A673 (cell line): ENCODE data around the gene TMEM129. TPM values are rescaled to one million over a fixed set of nuclear protein-coding genes. Genes with fewer than 3 reads are reported as not detected.

Experiments used
- BruUV-seq: library from RNA; stranded (reverse); fragments of 400-500 nt; replicated peaks from 2 replicates; lab custom pipeline; 2021; lab: Mats Ljungman, UMichigan
- CTCF ChIA-PET: fragments of 300-600 bp; sonication (Branson Sonifier 250); formaldehyde crosslinking; loops from one replicate; lab custom pipeline; 2022; ENCODE audit warnings: antibody characterized with exemption; lab: Charles Lee
- POLR2A ChIA-PET: fragments of 300-600 bp; sonication (Branson Sonifier 250); formaldehyde crosslinking; loops from one replicate; lab custom pipeline; 2022; ENCODE audit warnings: antibody characterized with exemption; ENCODE audit not compliant: low non-redundant PET; lab: Charles Lee
- DNase-seq: peaks from one replicate; pipeline ENCODE4 v3.0.0-alpha.2; 2015; ENCODE audit warnings: low spot score
- H3K27ac ChIP-seq: fragments of 200-600 bp; sonication (generic); 2 replicates; pipeline ENCODE4 v1.5.1; 2016; ENCODE audit warnings: mixed run types, low read depth, mild to moderate bottlenecking, mixed read lengths, antibody characterized with exemption, low read length; ENCODE audit not compliant: poor library complexity, severe bottlenecking
- H3K27me3 ChIP-seq: fragments of 200-600 bp; sonication (generic); replicated peaks from 2 replicates; pipeline ENCODE4 v1.6.1; 2017; ENCODE audit warnings: mixed run types, low read depth, mild to moderate bottlenecking, mixed read lengths, antibody characterized with exemption, low read length; ENCODE audit not compliant: insufficient read depth, poor library complexity
- H3K36me3 ChIP-seq: fragments of 200-600 bp; sonication (generic); 2 replicates; pipeline ENCODE4 v1.6.1; 2016; ENCODE audit warnings: mixed run types, mild to moderate bottlenecking, mixed read lengths, antibody characterized with exemption, low read length; ENCODE audit not compliant: insufficient read depth, poor library complexity, severe bottlenecking
- H3K4me1 ChIP-seq: fragments of 200-600 bp; sonication (generic); 2 replicates; pipeline ENCODE4 v1.6.1; 2017; ENCODE audit warnings: mixed run types, mild to moderate bottlenecking, mixed read lengths, antibody characterized with exemption, low read length; ENCODE audit not compliant: insufficient read depth, poor library complexity, severe bottlenecking
- H3K4me3 ChIP-seq: fragments of 200-600 bp; sonication (generic); 2 replicates; pipeline ENCODE4 v1.5.1; 2016; ENCODE audit warnings: low read depth, mixed run types, mild to moderate bottlenecking, mixed read lengths, low read length; ENCODE audit not compliant: poor library complexity, severe bottlenecking
- H3K9me3 ChIP-seq: fragments of 200-600 bp; sonication (generic); 2 replicates; pipeline ENCODE4 v1.6.1; 2016; ENCODE audit warnings: mixed run types, low read depth, mild to moderate bottlenecking, mixed read lengths, antibody characterized with exemption, low read length; ENCODE audit not compliant: poor library complexity, severe bottlenecking
- CTCF ChIP-seq: fragments of 300-800, 200-600 bp; sonication (generic); conservative IDR thresholded peaks from 2 replicates; pipeline ENCODE4 v1.5.1; 2017; ENCODE audit warnings: low read depth, mild to moderate bottlenecking, antibody characterized with exemption, low read length, moderate library complexity, mixed read lengths
- EZH2 ChIP-seq: fragments of 200-600 bp; sonication (generic); IDR thresholded peaks from 2 replicates; pipeline ENCODE4 v1.6.1; 2017; ENCODE audit warnings: borderline replicate concordance, low read depth, mild to moderate bottlenecking, mixed read lengths, antibody characterized with exemption, low read length; ENCODE audit not compliant: poor library complexity, severe bottlenecking
- intact Hi-C: fragments of 100-400 bp; cut with micrococcal nuclease; formaldehyde crosslinking; loops from one replicate; pipeline ENCODE4 v1.10.0; 2022; ENCODE audit not compliant: unreplicated experiment
- total RNA-seq: library from RNA; stranded (reverse); gene quantifications from 2 replicates; pipeline ENCODE4 v1.2.3, GENCODE V29; 2021

Gene TMEM129
- total RNA-seq, 1 experiment from 2014 or later, result 28.8 TPM

GRCh38 chr4:1723131-1723801 lies 2.1 kb upstream of the TMEM129 start:
- Histone ChIP-seq H3K27ac (peak overlapping the region; percentile 90), H3K4me1 (peaks cover 10% of the 10 kb centered on the region), H3K36me3 (peaks cover 62% of the 10 kb centered on the region), H3K4me3 (peak overlapping the region; percentile 99), H3K9me3 (no peaks in the 10 kb centered on the region), H3K27me3 (no peaks in the 10 kb centered on the region)
- ChIA-PET POLR2A (no interaction called here), CTCF (no interaction called here)
- BruUV-seq, result TSS peak; percentile 22
- TF ChIP-seq EZH2, result no peak
- no peak for TF ChIP-seq CTCF
- no peak for DNase-seq
- intact Hi-C loops, result no loop called here

- H3K27ac ChIP-seq, result peak overlapping the region; percentile 90
- no peak for DNase-seq
- H3K4me1 ChIP-seq, result peaks cover 9% of the 10 kb centered on the region
- no peaks in the 10 kb centered on the region for H3K9me3 ChIP-seq
- intact Hi-C loops, result no loop called here
- no TSS peak for BruUV-seq
- no peaks in the 10 kb centered on the region for H3K27me3 ChIP-seq
- TF ChIP-seq CTCF (no peak), EZH2 (no peak)
- peaks cover 62% of the 10 kb centered on the region for H3K36me3 ChIP-seq
- POLR2A ChIA-PET, result no interaction called here
- CTCF ChIA-PET, result interaction anchor here (0.6 kb wide), 1 partner anchor 273 kb away, joined by 4 read pairs; no protein-coding TSS in a partner anchor
- peak overlapping the region; percentile 99 for H3K4me3 ChIP-seq
Observed at GRCh38 chr4:1722551-1723118, 1.5 kb upstream of the TMEM129 start.

GRCh38 chr4:1721666-1722550 lies 785 bp upstream of the TMEM129 start:
- Histone ChIP-seq H3K4me3 (peak overlapping the region; percentile 99), H3K9me3 (no peaks in the 10 kb centered on the region), H3K27ac (peak overlapping the region; percentile 90), H3K27me3 (no peaks in the 10 kb centered on the region), H3K4me1 (peaks cover 1% of the 10 kb centered on the region), H3K36me3 (peaks cover 62% of the 10 kb centered on the region)
- ChIA-PET CTCF (interaction anchor here (0.6 to 1.3 kb wide), 2 partner anchors 28 to 274 kb away, joined by 4 read pairs; no protein-coding TSS in a partner anchor), POLR2A (interaction anchor here (0.7 kb wide), 1 partner anchor 1650 kb away, joined by 4 read pairs; no protein-coding TSS in a partner anchor)
- no TSS peak for BruUV-seq
- TF ChIP-seq EZH2 (no peak), CTCF (no peak)
- no peak for DNase-seq
- intact Hi-C loops, result no loop called here
